Panc1 (cell line): ENCODE results near the gene LONP2.

ENCODE experiments used
- POLR2AphosphoS5 ChIP-seq: IDR thresholded peaks from 2 replicates; pipeline ENCODE4 v1.6.1; 2012; ENCODE audit warnings: mild to moderate bottlenecking, low read depth, low read length, moderate library complexity
- SIN3A ChIP-seq: IDR thresholded peaks from 2 replicates; pipeline ENCODE4 v1.6.1; 2012; ENCODE audit warnings: low read depth, mild to moderate bottlenecking, low read length, moderate library complexity, borderline replicate concordance; ENCODE audit not compliant: insufficient read depth
- TF ChIP-seq, protein P1 (sequence below): fragments of 450-650 bp; IDR thresholded peaks from 2 replicates; pipeline ENCODE4 v1.5.1; 2017; ENCODE audit warnings: mild to moderate bottlenecking

GRCh38 chr16:48295488-48296281, 51.6 kb downstream of the LONP2 start:
- TF ChIP-seq, protein P1, sequence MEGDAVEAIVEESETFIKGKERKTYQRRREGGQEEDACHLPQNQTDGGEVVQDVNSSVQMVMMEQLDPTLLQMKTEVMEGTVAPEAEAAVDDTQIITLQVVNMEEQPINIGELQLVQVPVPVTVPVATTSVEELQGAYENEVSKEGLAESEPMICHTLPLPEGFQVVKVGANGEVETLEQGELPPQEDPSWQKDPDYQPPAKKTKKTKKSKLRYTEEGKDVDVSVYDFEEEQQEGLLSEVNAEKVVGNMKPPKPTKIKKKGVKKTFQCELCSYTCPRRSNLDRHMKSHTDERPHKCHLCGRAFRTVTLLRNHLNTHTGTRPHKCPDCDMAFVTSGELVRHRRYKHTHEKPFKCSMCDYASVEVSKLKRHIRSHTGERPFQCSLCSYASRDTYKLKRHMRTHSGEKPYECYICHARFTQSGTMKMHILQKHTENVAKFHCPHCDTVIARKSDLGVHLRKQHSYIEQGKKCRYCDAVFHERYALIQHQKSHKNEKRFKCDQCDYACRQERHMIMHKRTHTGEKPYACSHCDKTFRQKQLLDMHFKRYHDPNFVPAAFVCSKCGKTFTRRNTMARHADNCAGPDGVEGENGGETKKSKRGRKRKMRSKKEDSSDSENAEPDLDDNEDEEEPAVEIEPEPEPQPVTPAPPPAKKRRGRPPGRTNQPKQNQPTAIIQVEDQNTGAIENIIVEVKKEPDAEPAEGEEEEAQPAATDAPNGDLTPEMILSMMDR, result no peak
- no peak for TF ChIP-seq POLR2AphosphoS5
- no peak for TF ChIP-seq SIN3A
